Measurements from ENCODE around the gene IFTAP. TPM values are rescaled to one million over a fixed set of nuclear protein-coding genes. Genes with fewer than 3 reads are reported as not detected.

Gene IFTAP
- polyA plus RNA-seq, 4 donors = 15.7 to 23.2 (median 19.6) TPM

DNA sequence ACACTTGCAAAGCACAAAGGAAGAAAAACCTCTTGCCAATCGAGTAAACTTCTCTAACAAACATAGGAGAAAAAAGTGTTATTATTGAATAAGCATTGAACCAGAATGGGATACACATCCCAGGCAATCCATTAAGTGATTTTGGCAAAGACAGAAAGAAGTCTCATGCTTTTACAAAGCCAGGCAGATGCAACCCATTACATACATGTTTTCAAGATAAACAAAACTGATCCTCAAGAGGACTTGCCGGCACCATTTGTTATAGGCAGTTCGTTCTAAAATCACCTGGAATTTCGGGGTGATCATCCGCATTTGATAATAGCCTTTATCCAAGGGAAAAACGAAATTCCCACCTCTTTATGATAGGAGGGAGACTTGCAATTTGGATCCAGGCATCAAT is 101.3 kb downstream of the IFTAP start:
- peaks cover 0 to 2% (median 0%) of the 10 kb centered on the region in 3 donors for H3K27me3 ChIP-seq (ENCODE audit: control insufficient read depth in 3 of 3, insufficient read depth in 3 of 3, low read length in 3 of 3)
- no peak for DNase-seq
- no peak overlapping the region for H3K27ac ChIP-seq (ENCODE audit: low read depth in 1 of 3, low read length in 2 of 3)
- H3K4me3 ChIP-seq (ENCODE audit: low read depth in 1 of 3, low read length in 3 of 3) = no peak overlapping the region
- H3K36me3 ChIP-seq (ENCODE audit: control insufficient read depth in 3 of 3, insufficient read depth in 2 of 3, low read depth in 1 of 3, low read length in 3 of 3) = no peaks in the 10 kb centered on the region
- FAIRE-seq = no peak
- H3K9me3 ChIP-seq (ENCODE audit: control insufficient read depth in 2 of 2, insufficient read depth in 1 of 2, low read depth in 1 of 2, low read length in 1 of 2) = no peaks in the 10 kb centered on the region
- 60 to 71% (median 70%) methylated on average over 6 of the region's 6 CpGs for WGBS, 3 donors
- H3K4me1 ChIP-seq (ENCODE audit: control insufficient read depth in 3 of 3, insufficient read depth in 2 of 3, low read depth in 1 of 3, low read length in 2 of 3) = no peaks in the 10 kb centered on the region

DNA sequence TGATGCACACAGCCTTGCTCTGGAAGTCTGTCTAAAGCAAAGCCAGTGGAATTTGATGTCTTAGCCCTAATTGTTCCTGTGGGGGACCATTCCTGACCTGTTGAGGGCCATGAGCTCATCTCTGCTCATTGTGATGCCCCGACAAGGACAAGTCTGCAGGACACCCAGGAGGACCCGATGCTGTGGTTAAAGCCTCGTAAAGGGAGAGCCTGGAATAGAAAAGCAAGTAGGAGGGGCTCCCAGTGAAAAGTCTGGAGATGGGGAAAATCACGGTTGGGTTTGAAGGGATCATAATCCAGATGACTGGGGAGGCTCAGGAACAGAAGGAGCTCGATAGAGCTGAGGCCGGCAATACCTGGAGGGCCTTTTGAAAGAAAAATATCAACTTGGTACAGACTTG is 102.2 kb downstream of the IFTAP start:
- H3K36me3 ChIP-seq (ENCODE audit: control insufficient read depth in 3 of 3, insufficient read depth in 2 of 3, low read depth in 1 of 3, low read length in 3 of 3) = no peaks in the 10 kb centered on the region
- H3K9me3 ChIP-seq (ENCODE audit: control insufficient read depth in 2 of 2, insufficient read depth in 1 of 2, low read depth in 1 of 2, low read length in 1 of 2) = no peaks in the 10 kb centered on the region
- no peak overlapping the region for H3K4me3 ChIP-seq (ENCODE audit: low read depth in 1 of 3, low read length in 3 of 3)
- no peak for DNase-seq
- no peak overlapping the region for H3K27ac ChIP-seq (ENCODE audit: low read depth in 1 of 3, low read length in 2 of 3)
- H3K4me1 ChIP-seq (ENCODE audit: control insufficient read depth in 3 of 3, insufficient read depth in 2 of 3, low read depth in 1 of 3, low read length in 2 of 3) = no peaks in the 10 kb centered on the region
- 76 to 86% (median 77%) methylated on average over 6 of the region's 6 CpGs for WGBS, 3 donors
- peaks cover 0 to 2% (median 0%) of the 10 kb centered on the region in 3 donors for H3K27me3 ChIP-seq (ENCODE audit: control insufficient read depth in 3 of 3, insufficient read depth in 3 of 3, low read length in 3 of 3)
- no peak for FAIRE-seq

DNA sequence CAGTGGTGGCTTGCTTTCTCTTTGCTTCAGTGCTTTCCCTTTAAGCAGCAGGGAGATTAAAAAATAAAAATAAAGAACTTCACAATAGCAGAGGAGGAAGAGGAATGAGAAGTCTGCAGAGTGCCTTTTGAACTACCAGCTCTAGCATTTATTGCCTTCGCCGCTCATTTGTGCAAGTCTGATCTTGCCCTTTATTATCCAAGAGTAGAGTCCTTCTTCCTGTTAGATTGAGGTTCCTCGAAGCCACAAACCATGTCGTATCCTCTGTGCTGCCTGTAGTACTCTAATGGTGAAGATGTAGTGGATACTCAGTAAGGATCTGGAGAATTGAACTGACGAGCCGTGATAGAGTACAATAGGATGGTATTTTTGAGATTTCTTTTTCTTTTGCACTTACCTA is 105.0 kb downstream of the IFTAP start:
- no peak for FAIRE-seq
- Histone ChIP-seq H3K4me3 (ENCODE audit: low read depth in 1 of 3, low read length in 3 of 3) (no peak overlapping the region), H3K9me3 (ENCODE audit: control insufficient read depth in 2 of 2, insufficient read depth in 1 of 2, low read depth in 1 of 2, low read length in 1 of 2) (no peaks in the 10 kb centered on the region), H3K4me1 (ENCODE audit: control insufficient read depth in 3 of 3, insufficient read depth in 2 of 3, low read depth in 1 of 3, low read length in 2 of 3) (peaks cover 0 to 3% (median 0%) of the 10 kb centered on the region in 3 donors), H3K36me3 (ENCODE audit: control insufficient read depth in 3 of 3, insufficient read depth in 2 of 3, low read depth in 1 of 3, low read length in 3 of 3) (no peaks in the 10 kb centered on the region), H3K27me3 (ENCODE audit: control insufficient read depth in 3 of 3, insufficient read depth in 3 of 3, low read length in 3 of 3) (peaks cover 0 to 2% (median 0%) of the 10 kb centered on the region in 3 donors), H3K27ac (ENCODE audit: low read depth in 1 of 3, low read length in 2 of 3) (no peak overlapping the region)
- DNase-seq = peak; percentile 16 to 39
- 24 to 66% (median 40%) methylated on average over 6 of the region's 6 CpGs for WGBS, 3 donors

DNA sequence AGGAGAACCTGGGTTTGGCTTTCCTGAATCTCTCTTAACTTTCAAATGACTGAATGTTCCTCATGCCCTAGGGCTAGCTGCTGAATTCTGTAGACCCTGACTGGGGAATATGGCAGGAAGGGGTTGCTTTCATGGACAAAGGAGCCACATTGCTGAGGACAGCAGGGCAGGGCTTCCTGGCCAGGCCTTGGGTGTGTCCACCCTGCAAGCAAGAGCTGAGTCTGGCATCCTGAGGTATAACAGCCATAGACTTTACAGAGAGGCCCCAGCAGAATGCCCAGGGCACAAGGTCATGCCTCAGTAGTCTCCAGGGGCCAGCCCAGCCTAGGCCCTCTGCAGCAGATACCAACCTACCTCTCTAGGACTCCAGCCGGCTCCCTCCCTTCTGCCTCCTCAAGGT is 105.9 kb downstream of the IFTAP start:
- H3K27me3 ChIP-seq (ENCODE audit: control insufficient read depth in 3 of 3, insufficient read depth in 3 of 3, low read length in 3 of 3) = peaks cover 0 to 2% (median 0%) of the 10 kb centered on the region in 3 donors
- WGBS, 3 donors = 82 to 93% (median 85%) methylated on average over 1 of the region's 1 CpG
- FAIRE-seq = no peak

DNA sequence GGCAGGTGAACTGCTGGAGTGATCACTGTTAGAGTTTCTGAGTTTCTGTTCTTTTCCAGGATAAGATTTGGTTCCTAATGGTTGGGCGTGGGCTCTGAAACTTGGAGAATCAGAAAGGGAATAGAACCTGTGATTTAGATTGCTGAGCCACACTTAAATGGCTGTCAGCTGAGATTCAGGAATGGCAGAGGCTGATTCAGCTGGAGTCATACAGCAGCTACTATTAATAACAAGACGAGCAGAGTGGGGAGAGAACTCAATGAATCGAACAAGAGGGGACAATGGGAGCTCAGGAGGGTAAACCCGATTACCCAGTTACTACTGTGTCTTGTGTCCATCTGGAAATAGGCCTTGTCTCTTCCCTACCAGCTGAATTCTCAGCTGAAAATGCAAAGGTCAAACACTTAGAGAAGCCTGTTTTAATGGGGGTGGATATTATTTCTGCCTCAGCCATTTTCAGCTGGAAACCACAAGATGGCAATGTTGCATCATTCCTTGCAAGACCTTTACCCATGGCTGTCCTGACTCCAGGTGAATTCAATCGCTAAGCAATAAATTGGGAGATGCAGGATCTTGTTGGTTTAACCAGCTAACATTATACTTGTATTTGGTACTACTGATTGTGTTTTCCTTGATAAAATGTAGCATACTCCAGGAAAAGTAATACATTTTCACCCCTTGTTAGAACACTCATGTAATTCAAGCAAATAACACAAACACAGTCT is 108.2 kb downstream of the IFTAP start:
- peaks cover 0 to 3% (median 0%) of the 10 kb centered on the region in 3 donors for H3K4me1 ChIP-seq (ENCODE audit: control insufficient read depth in 3 of 3, insufficient read depth in 2 of 3, low read depth in 1 of 3, low read length in 2 of 3)
- H3K9me3 ChIP-seq (ENCODE audit: control insufficient read depth in 2 of 2, insufficient read depth in 1 of 2, low read depth in 1 of 2, low read length in 1 of 2) = no peaks in the 10 kb centered on the region
- H3K27ac ChIP-seq (ENCODE audit: low read depth in 1 of 3, low read length in 2 of 3) = no peak overlapping the region
- H3K4me3 ChIP-seq (ENCODE audit: low read depth in 1 of 3, low read length in 3 of 3) = no peak overlapping the region
- no peak for FAIRE-seq
- no peaks in the 10 kb centered on the region for H3K36me3 ChIP-seq (ENCODE audit: control insufficient read depth in 3 of 3, insufficient read depth in 2 of 3, low read depth in 1 of 3, low read length in 3 of 3)
- DNase-seq = peak; percentile 81 to 87
- H3K27me3 ChIP-seq (ENCODE audit: control insufficient read depth in 3 of 3, insufficient read depth in 3 of 3, low read length in 3 of 3) = no peaks in the 10 kb centered on the region
- 26 to 43% (median 35%) methylated on average over 5 of the region's 5 CpGs for WGBS, 3 donors

More for the DNA sequence above, 105.9 kb downstream of the IFTAP start:
- Histone ChIP-seq H3K36me3 (ENCODE audit: control insufficient read depth in 3 of 3, insufficient read depth in 2 of 3, low read depth in 1 of 3, low read length in 3 of 3) (no peaks in the 10 kb centered on the region), H3K4me1 (ENCODE audit: control insufficient read depth in 3 of 3, insufficient read depth in 2 of 3, low read depth in 1 of 3, low read length in 2 of 3) (peaks cover 0 to 3% (median 0%) of the 10 kb centered on the region in 3 donors), H3K27ac (ENCODE audit: low read depth in 1 of 3, low read length in 2 of 3) (no peak overlapping the region), H3K9me3 (ENCODE audit: control insufficient read depth in 2 of 2, insufficient read depth in 1 of 2, low read depth in 1 of 2, low read length in 1 of 2) (no peaks in the 10 kb centered on the region), H3K4me3 (ENCODE audit: low read depth in 1 of 3, low read length in 3 of 3) (no peak overlapping the region)
- no peak for DNase-seq

DNA sequence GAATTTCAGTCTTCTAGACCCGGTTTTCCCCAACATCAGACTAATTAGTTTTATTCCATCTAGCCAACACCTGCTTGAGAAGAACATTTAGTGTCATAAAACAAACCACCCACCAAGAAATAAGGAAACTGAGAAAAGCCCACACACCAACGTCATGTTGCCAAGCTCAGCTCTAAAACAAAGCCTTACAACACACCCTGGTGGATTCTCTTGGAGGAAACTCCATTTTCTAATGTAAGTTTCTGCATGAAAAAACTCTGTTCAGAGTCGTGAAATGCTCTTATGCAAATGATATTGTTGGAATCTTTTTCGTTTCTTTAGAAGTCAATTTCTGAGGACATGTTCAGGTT is 108.7 kb downstream of the IFTAP start:
- H3K9me3 ChIP-seq (ENCODE audit: control insufficient read depth in 2 of 2, insufficient read depth in 1 of 2, low read depth in 1 of 2, low read length in 1 of 2) = no peaks in the 10 kb centered on the region
- 37 to 53% (median 39%) methylated on average over 4 of the region's 4 CpGs for WGBS, 3 donors
- no peak overlapping the region for H3K27ac ChIP-seq (ENCODE audit: low read depth in 1 of 3, low read length in 2 of 3)
- H3K4me3 ChIP-seq (ENCODE audit: low read depth in 1 of 3, low read length in 3 of 3) = no peak overlapping the region
- no peak for DNase-seq
- H3K27me3 ChIP-seq (ENCODE audit: control insufficient read depth in 3 of 3, insufficient read depth in 3 of 3, low read length in 3 of 3) = no peaks in the 10 kb centered on the region
- H3K4me1 ChIP-seq (ENCODE audit: control insufficient read depth in 3 of 3, insufficient read depth in 2 of 3, low read depth in 1 of 3, low read length in 2 of 3) = peaks cover 0 to 3% (median 0%) of the 10 kb centered on the region in 3 donors
- H3K36me3 ChIP-seq (ENCODE audit: control insufficient read depth in 3 of 3, insufficient read depth in 2 of 3, low read depth in 1 of 3, low read length in 3 of 3) = no peaks in the 10 kb centered on the region
- no peak for FAIRE-seq

Other genes with a start within 250 kb of the IFTAP start
- 10 to 100 TPM in 1 of 4 donors, 1 to 10 TPM in 3; 3.6 to 22.1 (median 4.6) TPM for gene TRAF6, start 84.2 kb upstream of the IFTAP start, polyA plus RNA-seq
- gene RAG1, start 26.5 kb upstream of the IFTAP start, polyA plus RNA-seq = 1 to 10 TPM in 3 of 4 donors, under 1 TPM in 1; 0.60 to 4.9 (median 2.5) TPM
- gene RAG2, start 3.7 kb downstream of the IFTAP start, polyA plus RNA-seq = under 1 TPM in 1 of 4 donors, not detected in 3; 0.25 TPM

All from small intestine (tissue), 7 donors.